Activated CD8-positive, alpha-beta T cell treated with anti-CD3 and anti-CD28 coated beads, Interleukin-2, amount 10 ng/mL, durations not matched to agents 7 days and 5 days (primary cell): ENCODE data around the gene HERPUD2. TPM values are rescaled to one million over a fixed set of nuclear protein-coding genes. Genes with fewer than 3 reads are reported as not detected.
A peak's percentile ranks its signal among the peaks of the same experiment; 100 is the strongest.

Experiments used
- ATAC-seq: fragments of 150-1000 bp; cut with Tn5 transposase; one replicate; pipeline ENCODE4 v1.10.0; 2021; ENCODE audit warnings: moderate library complexity
- CTCF ChIA-PET: fragments of 350-600 bp; sonication (Branson Sonifier 250); formaldehyde crosslinking; loops from one replicate; lab custom pipeline; 2021; ENCODE audit warnings: antibody characterized with exemption; lab: Charles Lee
- POLR2A ChIA-PET: fragments of 350-600 bp; sonication (Branson Sonifier 250); formaldehyde crosslinking; loops from one replicate; lab custom pipeline; 2021; ENCODE audit warnings: antibody characterized with exemption; lab: Charles Lee
- DNase-seq: peaks from one replicate; pipeline ENCODE4 v3.0.0-alpha.2; 2020
- H3K27ac Mint-ChIP-seq: one replicate; pipeline ENCODE4 v1.8.0; 2021; ENCODE audit warnings: mild to moderate bottlenecking, mixed read lengths
- H3K27me3 Mint-ChIP-seq: one replicate; pipeline ENCODE4 v1.8.0; 2021; ENCODE audit warnings: low read depth, mixed read lengths
- H3K36me3 Mint-ChIP-seq: one replicate; pipeline ENCODE4 v1.8.0; 2021; ENCODE audit warnings: low read depth, mixed read lengths
- H3K4me1 Mint-ChIP-seq: one replicate; pipeline ENCODE4 v1.8.0; 2021; ENCODE audit warnings: low read depth, mixed read lengths
- H3K4me3 Mint-ChIP-seq: one replicate; pipeline ENCODE4 v1.8.0; 2021; ENCODE audit warnings: mild to moderate bottlenecking, mixed read lengths
- H3K9me3 Mint-ChIP-seq: one replicate; pipeline ENCODE4 v1.8.0; 2022; ENCODE audit warnings: mixed read lengths; ENCODE audit not compliant: insufficient read depth
- total RNA-seq, 2 experiments: library from RNA; stranded (reverse); gene quantifications; one replicate each; pipeline ENCODE4 v1.2.3, GENCODE V29; 2021

The HERPUD2 gene
- total RNA-seq = 10 to 100 TPM; 30.4 to 31.3 TPM

GRCh38 chr7:35694784-35695472 is at the start of gene HERPUD2:
TSS of gene HERPUD2 (minus strand) at chr7:35695135. CDS start at chr7:35694330, 805 bp downstream.
- H3K4me1 Mint-ChIP-seq = peaks cover 37% of the 10 kb centered on the region
- POLR2A ChIA-PET = interaction anchor here (0.6 to 8.1 kb wide), 12 partner anchors 10 to 196 kb away, joined by 3 to 132 read pairs (median 6); partner anchors contain the start of gene SEPTIN7

GRCh38 chr7:35738889-35739288 is 44.0 kb upstream of the HERPUD2 start:
- POLR2A ChIA-PET = no interaction called here
- peaks cover 11% of the 10 kb centered on the region for H3K27me3 Mint-ChIP-seq
- no peaks in the 10 kb centered on the region for H3K9me3 Mint-ChIP-seq
- H3K36me3 Mint-ChIP-seq = no peaks in the 10 kb centered on the region
- no peak overlapping the region for H3K4me3 Mint-ChIP-seq
- no peaks in the 10 kb centered on the region for H3K4me1 Mint-ChIP-seq
- CTCF ChIA-PET = no interaction called here
- ATAC-seq = no peak
- DNase-seq = no peak
- no peak overlapping the region for H3K27ac Mint-ChIP-seq

More at GRCh38 chr7:35694784-35695472, at the start of gene HERPUD2:
- CTCF ChIA-PET = interaction anchor here (1.0 to 11.6 kb wide), 7 partner anchors 13 to 106 kb away, joined by 3 to 116 read pairs (median 8); partner anchors contain the start of gene SEPTIN7
- H3K4me3 Mint-ChIP-seq = peak within 1 kb of the TSS; percentile 85
- H3K27ac Mint-ChIP-seq = peak within 1 kb of the TSS; percentile 98
- H3K36me3 Mint-ChIP-seq = peaks cover 38% of the 10 kb centered on the region
- H3K9me3 Mint-ChIP-seq = no peaks in the 10 kb centered on the region
- peak; percentile 94 for DNase-seq
- ATAC-seq = peak; percentile 84
- no peaks in the 10 kb centered on the region for H3K27me3 Mint-ChIP-seq

GRCh38 chr7:35736725-35737124 is 41.8 kb upstream of the HERPUD2 start:
- ChIA-PET CTCF (interaction anchor here (2.3 kb wide), 1 partner anchor 27 kb away, joined by 8 read pairs; no protein-coding TSS in a partner anchor), POLR2A (no interaction called here)
- DNase-seq (no peak), ATAC-seq (no peak)
- Mint-ChIP-seq H3K27ac (no peak overlapping the region), H3K4me1 (no peaks in the 10 kb centered on the region), H3K4me3 (no peak overlapping the region), H3K9me3 (no peaks in the 10 kb centered on the region), H3K27me3 (peaks cover 4% of the 10 kb centered on the region), H3K36me3 (no peaks in the 10 kb centered on the region)

- ChIA-PET CTCF (interaction anchor here (0.7 to 3.1 kb wide), 6 partner anchors 10 to 321 kb away, joined by 3 to 10 read pairs (median 4); no protein-coding TSS in a partner anchor), POLR2A (interaction anchor here (1.0 to 1.1 kb wide), 2 partner anchors 65 to 66 kb away, joined by 3 read pairs; partner anchors contain the start of gene SEPTIN7)
- H3K9me3 Mint-ChIP-seq = no peaks in the 10 kb centered on the region
- H3K4me1 Mint-ChIP-seq = peaks cover 5% of the 10 kb centered on the region
- H3K27me3 Mint-ChIP-seq = peaks cover 4% of the 10 kb centered on the region
- no peak for DNase-seq
- no peaks in the 10 kb centered on the region for H3K36me3 Mint-ChIP-seq
- no peak overlapping the region for H3K4me3 Mint-ChIP-seq
- ATAC-seq = no peak
- no peak overlapping the region for H3K27ac Mint-ChIP-seq
Measured at GRCh38 chr7:35735396-35735795, 40.5 kb upstream of the HERPUD2 start.

- Mint-ChIP-seq H3K27ac (no peak overlapping the region), H3K9me3 (no peaks in the 10 kb centered on the region), H3K4me3 (no peak overlapping the region), H3K27me3 (peaks cover 4% of the 10 kb centered on the region), H3K36me3 (no peaks in the 10 kb centered on the region), H3K4me1 (peaks cover 19% of the 10 kb centered on the region)
- no peak for ATAC-seq
- no peak for DNase-seq
- POLR2A ChIA-PET = interaction anchor here (1.0 kb wide), 1 partner anchor 67 kb away, joined by 3 read pairs; the partner anchor contains the start of gene SEPTIN7
- CTCF ChIA-PET = interaction anchor here (1.5 to 3.1 kb wide), 2 partner anchors 8 to 28 kb away, joined by 3 to 10 read pairs; no protein-coding TSS in a partner anchor
Measured at GRCh38 chr7:35734001-35734483, 39.1 kb upstream of the HERPUD2 start.

GRCh38 chr7:35731349-35731748 is 36.4 kb upstream of the HERPUD2 start:
- H3K27ac Mint-ChIP-seq = no peak overlapping the region
- no peaks in the 10 kb centered on the region for H3K36me3 Mint-ChIP-seq
- H3K4me1 Mint-ChIP-seq = peaks cover 43% of the 10 kb centered on the region

GRCh38 chr7:35729061-35729783 is 34.3 kb upstream of the HERPUD2 start:
- DNase-seq = peak; percentile 64
- Mint-ChIP-seq H3K27me3 (peaks cover 1% of the 10 kb centered on the region), H3K4me1 (peaks cover 62% of the 10 kb centered on the region), H3K27ac (peak overlapping the region; percentile 78), H3K36me3 (no peaks in the 10 kb centered on the region), H3K4me3 (peak overlapping the region; percentile 34), H3K9me3 (peaks cover 3% of the 10 kb centered on the region)
- ChIA-PET CTCF (interaction anchor here (0.7 to 10.4 kb wide), 8 partner anchors 19 to 638 kb away, joined by 3 to 144 read pairs (median 4); partner anchors contain the start of gene HERPUD2), POLR2A (interaction anchor here (1.1 to 7.6 kb wide), 3 partner anchors 17 to 71 kb away, joined by 5 to 64 read pairs (median 56); partner anchors contain the start of genes HERPUD2 and SEPTIN7)
- peak; percentile 53 for ATAC-seq

More at GRCh38 chr7:35731349-35731748, 36.4 kb upstream of the HERPUD2 start:
- ATAC-seq (no peak), DNase-seq (no peak)
- CTCF ChIA-PET = interaction anchor here (0.9 to 1.0 kb wide), 2 partner anchors 69 to 107 kb away, joined by 3 to 4 read pairs; partner anchors contain the start of gene SEPTIN7
- Mint-ChIP-seq H3K27me3 (peaks cover 4% of the 10 kb centered on the region), H3K4me3 (no peak overlapping the region), H3K9me3 (no peaks in the 10 kb centered on the region)
- POLR2A ChIA-PET = interaction anchor here (0.9 to 7.6 kb wide), 2 partner anchors 36 to 69 kb away, joined by 4 to 56 read pairs; partner anchors contain the start of gene SEPTIN7

GRCh38 chr7:35728412-35729060 is 33.6 kb upstream of the HERPUD2 start:
- no peaks in the 10 kb centered on the region for H3K36me3 Mint-ChIP-seq
- H3K27ac Mint-ChIP-seq = peak overlapping the region; percentile 78
- H3K4me1 Mint-ChIP-seq = peaks cover 68% of the 10 kb centered on the region
- DNase-seq (no peak), ATAC-seq (no peak)
- H3K27me3 Mint-ChIP-seq = no peaks in the 10 kb centered on the region
- CTCF ChIA-PET = interaction anchor here (0.7 to 10.4 kb wide), 8 partner anchors 19 to 482 kb away, joined by 3 to 144 read pairs (median 5); partner anchors contain the start of gene HERPUD2
- peaks cover 5% of the 10 kb centered on the region for H3K9me3 Mint-ChIP-seq
- H3K4me3 Mint-ChIP-seq = no peak overlapping the region
- POLR2A ChIA-PET = interaction anchor here (1.1 to 7.6 kb wide), 3 partner anchors 16 to 72 kb away, joined by 5 to 64 read pairs (median 56); partner anchors contain the start of genes HERPUD2 and SEPTIN7

GRCh38 chr7:35727571-35727970 is 32.6 kb upstream of the HERPUD2 start:
- POLR2A ChIA-PET = interaction anchor here (1.0 to 7.6 kb wide), 3 partner anchors 34 to 73 kb away, joined by 3 to 64 read pairs (median 56); partner anchors contain the start of genes HERPUD2 and SEPTIN7
- Mint-ChIP-seq H3K27ac (no peak overlapping the region), H3K27me3 (no peaks in the 10 kb centered on the region), H3K4me3 (no peak overlapping the region), H3K4me1 (peaks cover 77% of the 10 kb centered on the region), H3K36me3 (no peaks in the 10 kb centered on the region), H3K9me3 (peaks cover 9% of the 10 kb centered on the region)
- CTCF ChIA-PET = interaction anchor here (0.6 to 10.4 kb wide), 8 partner anchors 18 to 182 kb away, joined by 3 to 144 read pairs (median 4); partner anchors contain the start of gene HERPUD2
- ATAC-seq = no peak
- peak; percentile 40 for DNase-seq

GRCh38 chr7:35726654-35727053 is 31.7 kb upstream of the HERPUD2 start:
- CTCF ChIA-PET = interaction anchor here (1.4 to 10.4 kb wide), 5 partner anchors 8 to 102 kb away, joined by 4 to 144 read pairs (median 11); partner anchors contain the start of gene HERPUD2

More at GRCh38 chr7:35726654-35727053, 31.7 kb upstream of the HERPUD2 start:
- POLR2A ChIA-PET = interaction anchor here (1.0 to 7.6 kb wide), 3 partner anchors 33 to 74 kb away, joined by 3 to 64 read pairs (median 56); partner anchors contain the start of genes HERPUD2 and SEPTIN7
- H3K27me3 Mint-ChIP-seq = no peaks in the 10 kb centered on the region
- no peak overlapping the region for H3K4me3 Mint-ChIP-seq
- ATAC-seq (no peak), DNase-seq (no peak)
- H3K36me3 Mint-ChIP-seq = no peaks in the 10 kb centered on the region
- peaks cover 10% of the 10 kb centered on the region for H3K9me3 Mint-ChIP-seq
- H3K4me1 Mint-ChIP-seq = peaks cover 80% of the 10 kb centered on the region
- H3K27ac Mint-ChIP-seq = no peak overlapping the region
